Non-pigmented ciliary epithelial cell (primary cell): Measurements from ENCODE around the gene PROC.
"Not testable (repeated sequence)": the region's sequence is repeated elsewhere in the genome, so short reads cannot be mapped to it uniquely, and the experiment has no call there.

Source experiments
- DNase-seq: peaks from one replicate; pipeline ENCODE4 v3.0.0-alpha.2; 2010; ENCODE audit warnings: low read depth

PROC gene

GRCh38 chr2:127427376-127428056 lies 9.3 kb downstream of the PROC start:
- DNase-seq, result no peak

GRCh38 chr2:127428057-127428814 lies 10.0 kb downstream of the PROC start:
- no peak for DNase-seq

GRCh38 chr2:127428815-127429109 lies 10.5 kb downstream of the PROC start:
- no peak for DNase-seq

GRCh38 chr2:127429291-127429690 lies 11.1 kb downstream of the PROC start:
- DNase-seq, result no peak

GRCh38 chr2:127429844-127430425 lies 11.7 kb downstream of the PROC start:
- no peak for DNase-seq

- DNase-seq, result no peak
These were observed 13.3 kb downstream of the PROC start for GRCh38 chr2:127431408-127432023.

GRCh38 chr2:127434515-127434914 lies 16.3 kb downstream of the PROC start:
- no peak for DNase-seq

GRCh38 chr2:127437056-127437455 lies 18.8 kb downstream of the PROC start:
- DNase-seq, result no peak

GRCh38 chr2:127437781-127438726 lies 19.8 kb downstream of the PROC start:
- no peak for DNase-seq

GRCh38 chr2:127439343-127439742 lies 21.1 kb downstream of the PROC start:
- DNase-seq, result no peak

GRCh38 chr2:127448526-127448925 lies 30.3 kb downstream of the PROC start:
- DNase-seq, result no peak

- no peak for DNase-seq
These were observed 31.2 kb downstream of the PROC start for GRCh38 chr2:127449414-127449813.

- DNase-seq, result no peak
These were observed 31.7 kb downstream of the PROC start for GRCh38 chr2:127449898-127450297.

GRCh38 chr2:127451981-127452380 lies 33.8 kb downstream of the PROC start:
- DNase-seq, result no peak

GRCh38 chr2:127452423-127452822 lies 34.2 kb downstream of the PROC start:
- DNase-seq, result not testable (repeated sequence)

GRCh38 chr2:127453013-127453391 lies 34.8 kb downstream of the PROC start:
- no peak for DNase-seq

- DNase-seq, result no peak
These were observed 35.4 kb downstream of the PROC start for GRCh38 chr2:127453392-127454171.

- DNase-seq, result no peak
These were observed 36.7 kb downstream of the PROC start for GRCh38 chr2:127454595-127455565.

- DNase-seq, result no peak
These were observed 37.6 kb downstream of the PROC start for GRCh38 chr2:127455566-127456493.
